Measurements from ENCODE around the gene SLC17A9. TPM values are rescaled to one million over a fixed set of nuclear protein-coding genes. Genes with fewer than 3 reads are reported as not detected.

Gene SLC17A9
- total RNA-seq, 4 donors from 2014 or later: 0.31 to 3.9 (median 1.4) TPM

GRCh38 chr20:62962221-62962879, 9.8 kb downstream of the SLC17A9 start:
- H3K4me1 ChIP-seq: no peaks in the 10 kb centered on the region
- TF ChIP-seq CTCF (IDR thresholded peaks at IDR 0.05) (no peak), POLR2A (IDR thresholded peaks at IDR 0.05) (no peak)
- no peak for DNase-seq
- no peaks in the 10 kb centered on the region for H3K36me3 ChIP-seq
- no peak overlapping the region for H3K27ac ChIP-seq
- 86 to 93% methylated on average over 8 to 10 of the region's 30 CpGs for WGBS, 2 donors
- H3K27me3 ChIP-seq: peaks cover 0 to under 1% (median 0%) of the 10 kb centered on the region in 4 donors
- H3K4me3 ChIP-seq: no peak overlapping the region
- no peaks in the 10 kb centered on the region for H3K9me3 ChIP-seq
- intact Hi-C loops (cut with DNase I): no loop called here

GRCh38 chr20:62962891-62963613, 10.5 kb downstream of the SLC17A9 start:
- intact Hi-C loops (cut with DNase I): no loop called here
- Histone ChIP-seq H3K36me3 (no peaks in the 10 kb centered on the region), H3K9me3 (no peaks in the 10 kb centered on the region), H3K27ac (no peak overlapping the region), H3K4me1 (no peaks in the 10 kb centered on the region), H3K27me3 (peaks cover 0 to 7% (median 0%) of the 10 kb centered on the region in 4 donors), H3K4me3 (no peak overlapping the region)
- WGBS, 2 donors: 78 to 80% methylated on average over 5 to 7 of the region's 32 CpGs
- DNase-seq: no peak
- TF ChIP-seq CTCF (IDR thresholded peaks at IDR 0.05): no peak
- no peak for TF ChIP-seq POLR2A (IDR thresholded peaks at IDR 0.05)

- no peaks in the 10 kb centered on the region for H3K36me3 ChIP-seq
- no peak overlapping the region for H3K27ac ChIP-seq
- no peak for TF ChIP-seq CTCF (IDR thresholded peaks at IDR 0.05)
- H3K4me3 ChIP-seq: no peak overlapping the region
- H3K27me3 ChIP-seq: peaks cover 0 to 12% (median 0%) of the 10 kb centered on the region in 4 donors
- DNase-seq: no peak
- WGBS, 2 donors: 67 to 86% methylated on average over 1 to 8 of the region's 32 CpGs
- no peaks in the 10 kb centered on the region for H3K4me1 ChIP-seq
- intact Hi-C loops (cut with DNase I): no loop called here
- no peaks in the 10 kb centered on the region for H3K9me3 ChIP-seq
These were observed 11.3 kb downstream of the SLC17A9 start for GRCh38 chr20:62963614-62964397.

GRCh38 chr20:62964700-62965099, 12.2 kb downstream of the SLC17A9 start:
- Histone ChIP-seq H3K4me1 (no peaks in the 10 kb centered on the region), H3K36me3 (no peaks in the 10 kb centered on the region), H3K27me3 (peaks cover 0 to 21% (median 0%) of the 10 kb centered on the region in 4 donors), H3K27ac (no peak overlapping the region), H3K9me3 (no peaks in the 10 kb centered on the region), H3K4me3 (no peak overlapping the region)
- no peak for TF ChIP-seq POLR2A (IDR thresholded peaks at IDR 0.05)
- intact Hi-C loops (cut with DNase I): no loop called here
- no peak for DNase-seq
- 34 to 45% methylated on average over 12 to 14 of the region's 20 CpGs for WGBS, 2 donors

GRCh38 chr20:62965363-62965771, 12.9 kb downstream of the SLC17A9 start:
- intact Hi-C loops (cut with DNase I): no loop called here
- Histone ChIP-seq H3K27ac (no peak overlapping the region), H3K36me3 (no peaks in the 10 kb centered on the region), H3K9me3 (no peaks in the 10 kb centered on the region), H3K27me3 (peaks cover 0 to 28% (median 0%) of the 10 kb centered on the region in 4 donors), H3K4me1 (no peaks in the 10 kb centered on the region), H3K4me3 (no peak overlapping the region)
- 71 to 83% methylated on average over 9 to 12 of the region's 19 CpGs for WGBS, 2 donors
- DNase-seq: no peak
- TF ChIP-seq POLR2A (IDR thresholded peaks at IDR 0.05): no peak
- TF ChIP-seq CTCF (IDR thresholded peaks at IDR 0.05): no peak

All from esophagus squamous epithelium (tissue), 5 donors.